ENCODE results near the gene ZNF629. TPM values are rescaled to one million over a fixed set of nuclear protein-coding genes. Genes with fewer than 3 reads are reported as not detected.

ZNF629 gene
- total and polyA plus RNA-seq, 2 experiments from 2014 or later, result 4.1 to 20.3 TPM

DNA sequence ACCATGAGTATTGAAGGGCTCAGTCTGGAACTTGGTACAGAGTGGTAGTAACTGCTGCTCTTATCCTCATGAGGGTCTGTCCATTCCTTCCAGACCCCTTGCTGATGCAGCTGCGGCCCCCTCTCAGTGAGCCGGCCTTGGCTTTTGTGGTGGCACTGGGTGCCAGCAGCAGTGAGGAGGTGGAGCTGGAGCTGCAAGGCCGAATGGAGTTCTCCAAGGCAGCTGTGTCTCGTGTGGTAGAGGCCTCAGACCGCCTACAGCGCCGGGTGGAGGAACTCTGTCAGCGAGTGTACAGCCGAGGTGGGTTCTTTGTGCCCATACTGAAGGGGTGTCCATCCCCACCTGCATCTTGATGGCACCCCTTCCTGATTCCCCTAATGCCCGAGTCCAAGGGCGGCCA is 22.9 kb downstream of the ZNF629 start:
- H4K20me1 ChIP-seq (replicated peaks; ENCODE audit: insufficient read depth), result peaks cover 32% of the 10 kb centered on the region

More for the DNA sequence above, 22.9 kb downstream of the ZNF629 start:
- H3K4me1 Mint-ChIP-seq, result peaks cover 16% of the 10 kb centered on the region
- Histone ChIP-seq H3K27me3 (ENCODE audit: insufficient read depth) (no peaks in the 10 kb centered on the region), H3K9me2 (ENCODE audit: insufficient read depth) (no peaks in the 10 kb centered on the region), H2AFZ (no peak overlapping the region), H3K36me3 (ENCODE audit: insufficient read depth) (peaks cover 44% of the 10 kb centered on the region), H3K4me2 (no peak overlapping the region), H3F3A (replicated peaks; ENCODE audit: low read depth) (0 out of 2 replicates have a peak, but pooled peaks cover 7% of the 10 kb centered on the region), H3K4me3 (no peak overlapping the region), H3K27ac (ENCODE audit: low read depth) (no peak overlapping the region), H3K4me1 (ENCODE audit: insufficient read depth) (peaks cover 6% of the 10 kb centered on the region; the same call in 1 of the 2 replicates), H3K79me2 (replicated peaks; ENCODE audit: insufficient read depth) (peaks cover 24% of the 10 kb centered on the region)
- ATAC-seq (no peak), DNase-seq (ENCODE audit: low spot score) (no peak)
- no peak for TF ChIP-seq ETS1 (IDR thresholded peaks at IDR 0.05)
- TF ChIP-seq REST (IDR thresholded peaks at IDR 0.05; ENCODE audit: unreplicated experiment), result no peak
- no peak for TF ChIP-seq ZNF114 (CRISPR knock-in tag; IDR thresholded peaks at IDR 0.05)
- no peak for TF ChIP-seq CREB1 (CRISPR knock-in tag; IDR thresholded peaks at IDR 0.05; ENCODE audit: low read depth)
- no peak for TF ChIP-seq ZNF331 (CRISPR knock-in tag; IDR thresholded peaks at IDR 0.05; ENCODE audit: low read depth)
- TF ChIP-seq POLR2AphosphoS5 (IDR thresholded peaks at IDR 0.05; ENCODE audit: low read depth), result no peak
- TF ChIP-seq CTCF (conservative IDR thresholded peaks at IDR 0.05; ENCODE audit: low read depth in 2 of 2), result no peak
- H3K4me3 Mint-ChIP-seq, result 0 out of 3 replicates have a peak overlapping the region, but pooled peaks have one; percentile 95
- H3K27ac Mint-ChIP-seq, result no peak overlapping the region
- peaks cover 66% of the 10 kb centered on the region for H3K36me3 Mint-ChIP-seq (ENCODE audit: low read depth)
- H3K27me3 Mint-ChIP-seq (ENCODE audit: insufficient read depth, low read depth, poor library complexity), result peaks cover 25% of the 10 kb centered on the region
- H3K9me3 Mint-ChIP-seq, result no peaks in the 10 kb centered on the region; the same call in 2 of the 3 replicates
